WERI-Rb-1 (cell line): ENCODE measurements around the gene RLN3.
A peak's percentile ranks its signal among the peaks of the same experiment; 100 is the strongest.

Experiments
- DNase-seq: peaks from one replicate; pipeline ENCODE4 v3.0.0-alpha.2; 2020
- H3K27ac ChIP-seq: fragments of 250-450 bp; sonication (Bioruptor Pico); 2 replicates; pipeline ENCODE4 v1.5.1; 2020; ENCODE audit warnings: mild to moderate bottlenecking, moderate library complexity
- H3K27me3 ChIP-seq: fragments of 250-450 bp; sonication (Bioruptor Pico); 2 replicates; pipeline ENCODE4 v1.5.1; 2021; ENCODE audit warnings: mild to moderate bottlenecking, low read depth, moderate library complexity; ENCODE audit not compliant: insufficient read depth, severe bottlenecking
- H3K36me3 ChIP-seq: fragments of 250-450 bp; sonication (Bioruptor Pico); 2 replicates; pipeline ENCODE4 v1.5.1; 2020; ENCODE audit warnings: mild to moderate bottlenecking, moderate library complexity
- H3K4me3 ChIP-seq: 2 replicates; pipeline ENCODE4 v1.5.1; 2011; ENCODE audit warnings: low read depth, mild to moderate bottlenecking, control low read depth, low read length
- H3K9me3 ChIP-seq: fragments of 250-450 bp; sonication (Bioruptor Pico); 2 replicates; pipeline ENCODE4 v1.5.1; 2021; ENCODE audit warnings: mild to moderate bottlenecking, moderate library complexity; ENCODE audit not compliant: severe bottlenecking
- TF ChIP-seq, protein P1 (sequence below): IDR thresholded peaks from 2 replicates; pipeline ENCODE4 v1.5.1; 2011; ENCODE audit warnings: low read depth, mild to moderate bottlenecking, control low read depth, inconsistent platforms, low read length

Gene RLN3, protein sequence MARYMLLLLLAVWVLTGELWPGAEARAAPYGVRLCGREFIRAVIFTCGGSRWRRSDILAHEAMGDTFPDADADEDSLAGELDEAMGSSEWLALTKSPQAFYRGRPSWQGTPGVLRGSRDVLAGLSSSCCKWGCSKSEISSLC

DNA sequence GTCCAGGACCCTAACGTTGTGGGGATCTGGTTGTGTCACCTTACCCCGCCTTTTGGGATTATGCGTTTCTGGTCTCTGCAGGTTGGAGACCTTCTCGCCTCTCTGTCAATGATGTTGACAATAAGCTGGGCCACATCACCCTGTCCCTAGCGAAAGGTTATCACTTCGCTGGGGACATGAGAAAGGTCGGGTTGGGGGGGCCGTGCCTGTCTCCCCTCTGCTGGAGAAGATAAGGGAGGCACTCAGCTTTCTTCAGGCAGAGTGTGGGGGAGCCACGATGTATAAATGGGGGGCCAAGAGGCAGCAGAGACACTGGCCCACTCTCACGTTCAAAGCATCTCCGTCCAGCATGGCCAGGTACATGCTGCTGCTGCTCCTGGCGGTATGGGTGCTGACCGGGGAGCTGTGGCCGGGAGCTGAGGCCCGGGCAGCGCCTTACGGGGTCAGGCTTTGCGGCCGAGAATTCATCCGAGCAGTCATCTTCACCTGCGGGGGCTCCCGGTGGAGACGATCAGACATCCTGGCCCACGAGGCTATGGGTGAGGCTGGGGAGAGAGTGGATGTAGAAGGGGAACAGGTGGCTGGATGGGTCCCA is at the start of gene RLN3:
Gene RLN3, plus strand, starts transcription at position 293 of the 595 bp plus-strand sequence. Its CDS starts 57 bp downstream, at position 350.
- TF ChIP-seq, protein P1, sequence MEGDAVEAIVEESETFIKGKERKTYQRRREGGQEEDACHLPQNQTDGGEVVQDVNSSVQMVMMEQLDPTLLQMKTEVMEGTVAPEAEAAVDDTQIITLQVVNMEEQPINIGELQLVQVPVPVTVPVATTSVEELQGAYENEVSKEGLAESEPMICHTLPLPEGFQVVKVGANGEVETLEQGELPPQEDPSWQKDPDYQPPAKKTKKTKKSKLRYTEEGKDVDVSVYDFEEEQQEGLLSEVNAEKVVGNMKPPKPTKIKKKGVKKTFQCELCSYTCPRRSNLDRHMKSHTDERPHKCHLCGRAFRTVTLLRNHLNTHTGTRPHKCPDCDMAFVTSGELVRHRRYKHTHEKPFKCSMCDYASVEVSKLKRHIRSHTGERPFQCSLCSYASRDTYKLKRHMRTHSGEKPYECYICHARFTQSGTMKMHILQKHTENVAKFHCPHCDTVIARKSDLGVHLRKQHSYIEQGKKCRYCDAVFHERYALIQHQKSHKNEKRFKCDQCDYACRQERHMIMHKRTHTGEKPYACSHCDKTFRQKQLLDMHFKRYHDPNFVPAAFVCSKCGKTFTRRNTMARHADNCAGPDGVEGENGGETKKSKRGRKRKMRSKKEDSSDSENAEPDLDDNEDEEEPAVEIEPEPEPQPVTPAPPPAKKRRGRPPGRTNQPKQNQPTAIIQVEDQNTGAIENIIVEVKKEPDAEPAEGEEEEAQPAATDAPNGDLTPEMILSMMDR: no peak
- no peaks in the 10 kb centered on the region for H3K9me3 ChIP-seq
- no peaks in the 10 kb centered on the region for H3K27me3 ChIP-seq
- no peak for DNase-seq
- no peak within 1 kb of the TSS for H3K4me3 ChIP-seq
- H3K36me3 ChIP-seq: no peaks in the 10 kb centered on the region
- no peak within 1 kb of the TSS for H3K27ac ChIP-seq

DNA sequence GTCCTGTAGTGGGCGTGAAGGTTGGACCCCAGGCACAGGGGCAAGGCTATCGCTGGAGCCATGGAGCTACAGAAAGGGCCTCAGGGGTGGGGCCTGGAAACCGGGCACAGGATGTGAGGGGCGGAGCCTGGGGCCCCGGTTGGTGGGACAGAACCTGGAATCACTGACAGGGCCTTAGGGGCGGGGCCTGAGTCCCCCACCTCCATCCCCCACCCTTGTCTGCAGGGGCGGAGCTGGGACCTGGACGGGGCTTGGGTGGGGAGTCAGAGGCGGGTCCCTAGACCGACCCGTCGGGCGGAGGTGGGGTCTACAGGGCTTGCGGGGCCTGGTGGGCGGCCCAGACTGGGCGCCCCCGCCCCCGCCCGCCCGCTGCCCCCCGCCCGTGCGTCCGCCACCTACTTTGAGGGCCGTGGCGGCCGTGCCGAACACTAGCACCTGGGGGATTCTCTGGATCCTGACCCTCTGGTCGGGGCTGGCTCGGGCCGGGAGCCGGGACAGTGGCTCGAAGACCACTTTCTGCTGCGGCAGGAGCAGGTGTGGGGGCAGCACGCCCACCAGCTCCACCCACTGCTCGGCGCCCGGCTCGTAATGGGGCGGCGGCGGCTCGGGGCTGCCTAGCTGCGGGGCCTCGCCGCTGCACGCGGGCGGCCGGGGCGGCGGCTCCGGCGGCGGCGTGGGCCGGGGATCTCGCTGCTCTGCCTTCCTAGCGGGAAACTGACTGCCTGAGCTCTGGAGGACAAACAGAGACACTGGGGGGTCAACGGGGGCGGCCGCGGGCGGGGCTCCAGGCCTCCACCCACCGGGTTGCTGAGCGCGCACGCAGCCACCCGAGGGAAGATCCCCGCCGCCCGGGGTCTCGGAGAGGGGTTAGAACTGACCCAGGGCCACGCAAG is 49.4 kb upstream of the RLN3 start:
- Histone ChIP-seq H3K27ac (no peak overlapping the region), H3K27me3 (no peaks in the 10 kb centered on the region), H3K36me3 (peaks cover 32% of the 10 kb centered on the region), H3K4me3 (no peak overlapping the region), H3K9me3 (no peaks in the 10 kb centered on the region)
- TF ChIP-seq, protein P1: no peak
- DNase-seq: peak; percentile 41

DNA sequence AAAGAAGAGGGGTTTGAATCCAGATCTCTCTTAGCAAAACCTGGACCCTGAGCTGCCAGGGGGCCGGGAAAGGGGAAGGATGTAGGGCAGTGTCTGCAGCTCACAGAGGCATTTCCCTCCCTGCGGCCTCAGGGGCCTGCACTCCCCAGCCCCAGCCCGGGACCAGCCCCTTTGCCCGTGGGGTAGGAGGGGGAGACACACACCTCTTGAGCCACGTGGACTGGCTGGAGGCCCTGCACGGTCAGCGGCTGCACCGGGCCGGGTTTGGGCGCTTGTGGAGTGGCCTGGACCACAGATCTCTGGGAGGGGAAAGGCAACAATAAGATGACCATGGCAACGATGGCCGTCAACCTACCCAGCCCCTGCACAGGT is 48.7 kb upstream of the RLN3 start:
- no peak overlapping the region for H3K4me3 ChIP-seq
- H3K27me3 ChIP-seq: no peaks in the 10 kb centered on the region
- TF ChIP-seq, protein P1: no peak
- DNase-seq: no peak
- peaks cover 32% of the 10 kb centered on the region for H3K36me3 ChIP-seq
- H3K27ac ChIP-seq: no peak overlapping the region
- H3K9me3 ChIP-seq: no peaks in the 10 kb centered on the region

DNA sequence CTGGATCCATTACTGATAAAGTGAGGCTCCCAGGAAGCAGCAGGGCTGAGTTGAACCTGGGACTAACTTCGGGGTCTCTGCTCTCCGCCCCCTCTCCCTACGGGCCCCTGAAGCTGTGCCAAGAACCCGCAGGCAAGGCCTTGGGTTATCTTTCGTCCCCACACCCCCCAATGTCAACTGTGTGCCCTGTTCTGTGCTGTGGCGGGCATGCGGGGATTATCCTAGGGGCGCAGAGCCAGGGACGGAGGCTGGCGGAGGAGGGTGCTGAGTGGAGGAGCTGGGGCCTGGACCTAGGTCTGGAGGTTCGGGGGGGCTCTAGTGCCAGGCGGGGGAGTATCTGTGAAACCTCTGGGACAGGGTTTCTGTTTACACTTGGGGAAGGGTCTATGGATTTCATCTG is 48.3 kb upstream of the RLN3 start:
- peaks cover 32% of the 10 kb centered on the region for H3K36me3 ChIP-seq
- no peak for DNase-seq
- no peak overlapping the region for H3K27ac ChIP-seq
- H3K27me3 ChIP-seq: no peaks in the 10 kb centered on the region
- no peak overlapping the region for H3K4me3 ChIP-seq
- TF ChIP-seq, protein P1: no peak
- H3K9me3 ChIP-seq: no peaks in the 10 kb centered on the region

DNA sequence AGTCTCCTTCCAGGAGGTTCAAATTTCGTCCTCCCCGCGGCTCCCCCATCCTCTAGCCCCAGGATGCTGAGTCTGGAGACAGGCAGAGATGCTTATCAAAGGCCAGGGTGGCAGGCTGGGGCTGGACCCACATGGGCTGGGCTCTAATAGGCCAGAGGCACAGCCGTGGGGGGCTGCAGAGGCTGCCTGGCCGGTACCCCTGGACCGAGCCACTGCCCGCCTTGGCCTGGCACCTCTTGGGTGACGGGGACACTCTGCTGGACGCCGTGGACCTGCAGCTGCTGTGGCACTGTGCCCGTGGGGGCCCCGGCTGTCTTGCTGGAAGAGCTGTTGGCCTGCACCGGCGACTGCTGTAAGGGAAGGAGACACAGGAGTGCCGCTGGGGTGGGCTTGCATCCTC is 47.6 kb upstream of the RLN3 start:
- DNase-seq: no peak
- Histone ChIP-seq H3K9me3 (no peaks in the 10 kb centered on the region), H3K27me3 (no peaks in the 10 kb centered on the region), H3K27ac (no peak overlapping the region), H3K36me3 (peaks cover 32% of the 10 kb centered on the region), H3K4me3 (no peak overlapping the region)
- TF ChIP-seq, protein P1: no peak
